Measurements from ENCODE around the gene CPNE6. TPM values are rescaled to one million over a fixed set of nuclear protein-coding genes. Genes with fewer than 3 reads are reported as not detected.

The CPNE6 gene
- total RNA-seq, 2 donors from 2014 or later, result not detected

- Histone ChIP-seq H3K9me3 (no peaks in the 10 kb centered on the region), H3K36me3 (replicated peaks in 1 of 2; ENCODE audit: insufficient read depth in 1 of 2, low read depth in 2 of 2) (no peaks in the 10 kb centered on the region), H3K27me3 (no peaks in the 10 kb centered on the region), H3K27ac (no peak overlapping the region), H3K4me1 (peaks cover 35% of the 10 kb centered on the region), H3K4me3 (no peak overlapping the region)
- DNase-seq (no peak), ATAC-seq (no peak)
- intact Hi-C loops (cut with DNase I), result no loop called here
- 80 to 85% methylated on average over 9 to 10 of the region's 10 CpGs for WGBS, 2 donors
- TF ChIP-seq CTCF (IDR thresholded peaks at IDR 0.05), result no peak
- no peak for TF ChIP-seq POLR2A (IDR thresholded peaks at IDR 0.05)
These were observed 4.9 kb downstream of the CPNE6 start for GRCh38 chr14:24076302-24076601.

- intact Hi-C loops (cut with DNase I), result no loop called here
- 93 to 94% methylated on average over 17 to 23 of the region's 23 CpGs for WGBS, 2 donors
- TF ChIP-seq CTCF (IDR thresholded peaks at IDR 0.05) (no peak), POLR2A (IDR thresholded peaks at IDR 0.05) (no peak)
- Histone ChIP-seq H3K9me3 (no peaks in the 10 kb centered on the region), H3K36me3 (replicated peaks in 1 of 2; ENCODE audit: insufficient read depth in 1 of 2, low read depth in 2 of 2) (no peaks in the 10 kb centered on the region), H3K4me3 (no peak overlapping the region), H3K27me3 (no peaks in the 10 kb centered on the region), H3K4me1 (peaks cover 42% of the 10 kb centered on the region), H3K27ac (no peak overlapping the region)
- no peak for DNase-seq
- ATAC-seq, result no peak
These were observed 5.7 kb downstream of the CPNE6 start for GRCh38 chr14:24077086-24077485.

- TF ChIP-seq CTCF (IDR thresholded peaks at IDR 0.05) (no peak), POLR2A (IDR thresholded peaks at IDR 0.05) (no peak)
These were observed 6.8 kb downstream of the CPNE6 start for GRCh38 chr14:24078146-24078545.

GRCh38 chr14:24079491-24080141 is 8.3 kb downstream of the CPNE6 start:
- Histone ChIP-seq H3K27me3 (no peaks in the 10 kb centered on the region), H3K27ac (peak overlapping the region in 1 of 4 donors; percentile 91), H3K4me3 (no peak overlapping the region), H3K4me1 (peaks cover 24% of the 10 kb centered on the region), H3K9me3 (no peaks in the 10 kb centered on the region), H3K36me3 (replicated peaks in 1 of 2; ENCODE audit: insufficient read depth in 1 of 2, low read depth in 2 of 2) (no peaks in the 10 kb centered on the region)
- DNase-seq (peak in 2 of 4 donors; percentile 33 to 55), ATAC-seq (no peak)
- 85 to 92% methylated on average over 9 of the region's 9 CpGs for WGBS, 2 donors
- intact Hi-C loops (cut with DNase I), result no loop called here
- TF ChIP-seq CTCF (IDR thresholded peaks at IDR 0.05) (no peak), POLR2A (IDR thresholded peaks at IDR 0.05) (no peak)

More at GRCh38 chr14:24078146-24078545, 6.8 kb downstream of the CPNE6 start:
- Histone ChIP-seq H3K4me1 (peaks cover 33% of the 10 kb centered on the region), H3K36me3 (replicated peaks in 1 of 2; ENCODE audit: insufficient read depth in 1 of 2, low read depth in 2 of 2) (no peaks in the 10 kb centered on the region), H3K4me3 (no peak overlapping the region), H3K27me3 (no peaks in the 10 kb centered on the region), H3K9me3 (no peaks in the 10 kb centered on the region), H3K27ac (no peak overlapping the region)
- intact Hi-C loops (cut with DNase I), result no loop called here
- WGBS, 2 donors, result 79 to 81% methylated on average over 3 of the region's 3 CpGs
- no peak for ATAC-seq
- DNase-seq, result no peak

GRCh38 chr14:24080142-24080530 is 8.8 kb downstream of the CPNE6 start:
- H3K27ac ChIP-seq, result peak overlapping the region in 3 of 4 donors; percentile 83 to 91 (median 91)
- 71% methylated on average over 3 to 6 of the region's 6 CpGs for WGBS, 2 donors
- H3K36me3 ChIP-seq (replicated peaks in 1 of 2; ENCODE audit: insufficient read depth in 1 of 2, low read depth in 2 of 2), result no peaks in the 10 kb centered on the region
- DNase-seq (no peak), ATAC-seq (no peak)
- H3K9me3 ChIP-seq, result no peaks in the 10 kb centered on the region
- intact Hi-C loops (cut with DNase I), result no loop called here
- H3K4me3 ChIP-seq, result no peak overlapping the region
- H3K4me1 ChIP-seq, result peaks cover 18% of the 10 kb centered on the region
- H3K27me3 ChIP-seq, result no peaks in the 10 kb centered on the region
- TF ChIP-seq POLR2A (IDR thresholded peaks at IDR 0.05) (no peak), CTCF (IDR thresholded peaks at IDR 0.05) (no peak)
